ENCODE data around the gene FGF14.

The FGF14 gene

DNA sequence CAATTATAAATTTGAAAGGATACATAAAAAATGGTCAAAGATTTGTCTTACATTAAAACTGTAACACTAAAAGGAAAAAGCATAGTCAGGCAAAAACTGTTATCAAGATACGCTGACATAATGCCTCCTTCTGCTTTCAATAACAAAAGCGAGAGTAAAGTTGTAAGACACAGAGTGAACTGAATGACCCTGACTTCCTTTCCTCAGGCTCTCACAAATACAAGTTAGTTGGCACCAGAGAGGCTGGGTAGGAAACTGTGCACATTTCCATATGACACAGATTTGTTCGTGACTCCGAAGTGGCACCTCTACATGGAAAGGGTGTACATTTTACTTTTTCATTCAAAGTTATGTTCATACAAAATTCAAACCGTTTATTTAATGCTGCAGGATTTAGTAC, 15.4 kb downstream of the FGF14 start:
- no peaks in the 10 kb centered on the region for H3K9me3 Mint-ChIP-seq
- ATAC-seq: no peak
- H3K27ac Mint-ChIP-seq: no peak overlapping the region
- H3K4me1 Mint-ChIP-seq: no peaks in the 10 kb centered on the region
- H3K4me3 Mint-ChIP-seq: no peak overlapping the region
- no peaks in the 10 kb centered on the region for H3K36me3 Mint-ChIP-seq
- no peak for DNase-seq (ENCODE audit: low spot score in 2 of 2)

DNA sequence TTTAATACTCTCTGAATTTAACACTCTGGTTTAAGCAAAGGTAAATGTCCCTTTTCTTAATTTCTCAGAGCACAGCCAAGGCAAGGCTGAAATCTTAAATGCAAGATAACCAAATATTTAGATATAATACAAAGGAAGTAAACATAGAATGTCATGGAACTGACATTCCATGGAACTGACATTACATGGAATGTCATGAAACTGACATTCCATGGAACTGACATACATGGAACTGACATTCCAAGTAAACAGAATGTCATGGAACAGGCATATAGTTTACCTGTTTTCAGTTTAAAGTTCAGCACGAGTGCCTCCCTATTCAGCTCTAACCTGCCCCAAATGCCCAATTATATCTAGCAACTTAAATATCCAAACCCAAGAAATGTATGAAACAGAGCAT, 21.8 kb downstream of the FGF14 start:
- H3K27ac Mint-ChIP-seq: no peak overlapping the region

DNA sequence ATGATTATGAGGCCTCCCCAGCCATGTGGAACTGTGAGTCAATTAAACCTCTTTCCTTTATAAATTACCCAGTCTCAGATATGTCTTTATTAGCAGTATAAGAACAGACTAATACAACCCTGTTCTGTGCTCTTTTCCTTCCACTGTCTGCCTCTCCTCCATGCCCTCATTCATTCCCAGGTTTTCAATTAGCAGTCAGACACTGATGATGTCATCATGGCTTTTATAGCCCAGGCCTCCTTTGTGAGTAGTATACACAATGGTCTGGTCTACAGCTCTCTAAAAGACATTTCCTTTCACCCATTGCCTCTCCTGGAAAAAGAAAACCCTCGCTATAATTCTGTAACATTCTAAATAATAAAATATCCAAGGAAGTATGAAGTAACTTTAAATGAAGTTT, 25.5 kb downstream of the FGF14 start:
- H3K9me3 Mint-ChIP-seq: no peaks in the 10 kb centered on the region
- H3K4me1 Mint-ChIP-seq: no peaks in the 10 kb centered on the region
- DNase-seq (ENCODE audit: low spot score in 2 of 2) (no peak), ATAC-seq (no peak)
- H3K36me3 Mint-ChIP-seq: no peaks in the 10 kb centered on the region
- no peak overlapping the region for H3K4me3 Mint-ChIP-seq
- no peak overlapping the region for H3K27ac Mint-ChIP-seq

More for the DNA sequence above, 21.8 kb downstream of the FGF14 start:
- H3K4me1 Mint-ChIP-seq: no peaks in the 10 kb centered on the region
- DNase-seq (ENCODE audit: low spot score in 2 of 2): no peak
- no peak for ATAC-seq
- no peaks in the 10 kb centered on the region for H3K9me3 Mint-ChIP-seq
- no peaks in the 10 kb centered on the region for H3K36me3 Mint-ChIP-seq
- no peak overlapping the region for H3K4me3 Mint-ChIP-seq

DNA sequence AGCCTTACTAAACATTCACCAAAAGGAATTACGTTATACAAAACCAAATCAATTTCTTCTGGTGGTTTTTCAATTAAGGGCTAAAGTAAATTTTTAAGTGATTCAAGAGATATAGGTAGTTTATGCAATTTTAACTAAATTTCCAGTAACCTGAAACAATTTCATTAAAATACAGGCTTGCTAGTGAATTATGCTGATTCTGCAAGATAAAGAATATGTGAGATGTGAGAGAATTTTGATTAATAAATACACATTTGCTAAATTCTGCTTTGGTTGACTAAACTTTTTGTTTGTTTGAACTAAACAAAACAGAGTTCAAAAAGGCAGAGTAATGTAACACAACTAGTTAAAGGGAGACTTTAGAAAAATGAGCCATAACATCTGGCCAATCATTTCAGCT, 27.1 kb downstream of the FGF14 start:
- DNase-seq (ENCODE audit: low spot score in 2 of 2) (no peak), ATAC-seq (no peak)
- no peaks in the 10 kb centered on the region for H3K4me1 Mint-ChIP-seq
- H3K27ac Mint-ChIP-seq: no peak overlapping the region
- H3K36me3 Mint-ChIP-seq: no peaks in the 10 kb centered on the region
- no peak overlapping the region for H3K4me3 Mint-ChIP-seq
- no peaks in the 10 kb centered on the region for H3K9me3 Mint-ChIP-seq

DNA sequence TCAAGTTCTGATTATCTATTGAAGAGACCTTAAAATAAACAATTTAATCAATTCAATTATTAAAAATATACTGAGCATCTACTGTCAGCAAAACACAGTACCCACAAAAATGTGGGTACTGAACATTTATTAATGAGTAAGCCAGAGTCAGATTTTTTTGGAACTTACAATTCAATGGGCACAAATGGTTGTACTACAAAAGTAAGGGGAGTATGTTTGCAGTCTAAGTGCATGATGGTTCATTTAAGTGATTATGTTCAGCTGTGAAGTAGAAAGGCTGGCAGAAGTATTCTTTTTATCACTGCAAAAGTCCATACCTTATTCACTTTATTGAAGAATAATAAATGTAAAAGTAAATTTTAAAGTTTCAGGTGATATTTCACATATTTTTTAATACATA, 27.6 kb downstream of the FGF14 start:
- no peak for ATAC-seq
- Mint-ChIP-seq H3K9me3 (no peaks in the 10 kb centered on the region), H3K4me3 (no peak overlapping the region), H3K36me3 (no peaks in the 10 kb centered on the region), H3K4me1 (no peaks in the 10 kb centered on the region), H3K27ac (no peak overlapping the region)
- DNase-seq (ENCODE audit: low spot score in 2 of 2): no peak

DNA sequence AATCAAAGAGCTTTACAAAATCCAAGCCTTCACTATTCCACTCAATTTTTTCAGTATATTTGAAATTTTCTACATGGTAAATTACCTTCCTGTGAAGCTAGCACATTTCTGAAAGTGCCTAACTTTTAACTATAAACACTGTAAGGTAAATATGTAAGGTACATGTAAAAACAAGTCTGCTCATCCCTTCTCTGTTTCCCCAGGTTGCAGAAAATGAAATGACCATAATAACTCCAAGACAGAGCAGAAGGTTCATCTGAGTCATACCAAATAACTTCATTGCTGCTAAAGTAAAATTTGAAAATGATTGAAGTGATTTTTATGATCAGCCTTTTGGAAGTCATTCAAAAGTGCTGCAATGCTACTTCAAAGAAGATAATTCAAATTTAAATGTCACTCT, 28.6 kb downstream of the FGF14 start:
- Mint-ChIP-seq H3K36me3 (no peaks in the 10 kb centered on the region), H3K9me3 (no peaks in the 10 kb centered on the region), H3K27ac (no peak overlapping the region), H3K4me1 (no peaks in the 10 kb centered on the region), H3K4me3 (no peak overlapping the region)
- DNase-seq (ENCODE audit: low spot score in 2 of 2) (no peak), ATAC-seq (no peak)

DNA sequence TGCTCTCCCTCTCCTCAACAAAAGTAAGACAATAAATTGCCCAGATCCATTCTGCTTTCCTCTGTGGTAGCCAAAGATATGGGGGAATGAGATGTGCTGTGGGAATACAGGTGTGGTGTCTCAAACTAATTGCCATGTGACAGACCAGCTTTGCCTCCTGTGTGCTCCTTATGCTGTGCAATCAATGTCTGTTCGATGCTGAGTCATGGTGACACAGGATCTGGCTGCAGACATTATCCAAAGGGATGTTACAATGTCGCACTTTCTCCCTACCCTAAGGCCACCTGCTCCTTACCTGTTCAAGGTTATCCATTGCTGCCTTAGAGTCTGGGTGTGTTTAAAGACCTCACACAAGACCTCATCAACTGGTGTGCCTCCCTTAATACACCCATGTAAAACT, 32.5 kb downstream of the FGF14 start:
- Mint-ChIP-seq H3K36me3 (no peaks in the 10 kb centered on the region), H3K27ac (no peak overlapping the region), H3K9me3 (no peaks in the 10 kb centered on the region), H3K4me3 (no peak overlapping the region), H3K4me1 (no peaks in the 10 kb centered on the region)
- no peak for DNase-seq (ENCODE audit: low spot score in 2 of 2)
- ATAC-seq: no peak

DNA sequence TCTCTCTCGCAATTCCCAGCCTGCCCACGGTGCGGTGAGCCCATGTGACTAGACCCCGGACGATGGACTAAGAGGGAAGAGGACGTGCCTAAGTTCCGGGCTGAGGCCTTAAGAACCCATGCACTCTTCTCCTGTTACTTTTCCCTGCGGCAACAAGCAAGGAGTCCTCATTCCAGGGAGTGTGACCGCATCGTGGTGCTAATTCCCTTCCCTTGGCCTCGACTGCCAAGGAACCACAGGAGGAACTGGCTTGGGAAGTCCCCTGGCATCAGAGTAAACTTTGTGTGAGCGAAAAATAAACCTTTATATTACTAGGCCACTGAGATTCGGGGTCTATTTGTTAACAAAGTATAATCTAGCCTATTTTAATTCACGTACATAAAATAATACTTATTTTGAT, 34.0 kb downstream of the FGF14 start:
- H3K36me3 Mint-ChIP-seq: no peaks in the 10 kb centered on the region
- no peak overlapping the region for H3K27ac Mint-ChIP-seq
- no peak overlapping the region for H3K4me3 Mint-ChIP-seq
- ATAC-seq (no peak), DNase-seq (ENCODE audit: low spot score in 2 of 2) (no peak)
- no peaks in the 10 kb centered on the region for H3K4me1 Mint-ChIP-seq
- no peaks in the 10 kb centered on the region for H3K9me3 Mint-ChIP-seq

DNA sequence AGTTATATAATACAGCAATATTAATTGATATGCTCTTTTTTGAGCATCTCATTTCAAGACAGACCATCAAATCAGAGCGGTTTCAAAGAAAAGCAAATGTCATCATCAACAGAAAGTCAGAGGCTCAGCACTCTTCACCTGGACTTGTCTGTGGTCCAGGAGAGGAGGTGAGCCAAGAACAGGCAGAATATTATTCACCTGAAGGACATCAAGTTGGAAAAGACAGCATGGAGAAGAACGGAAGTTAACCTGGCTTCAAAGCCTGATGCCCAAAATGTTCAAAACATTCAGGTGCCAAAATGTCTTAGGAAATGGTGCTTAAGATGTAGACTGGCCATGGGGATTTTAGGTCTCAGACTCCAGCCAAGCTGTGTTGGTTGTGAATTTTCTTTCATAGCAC, 40.7 kb downstream of the FGF14 start:
- ATAC-seq (no peak), DNase-seq (ENCODE audit: low spot score in 2 of 2) (no peak)
- Mint-ChIP-seq H3K36me3 (no peaks in the 10 kb centered on the region), H3K9me3 (no peaks in the 10 kb centered on the region), H3K27ac (no peak overlapping the region), H3K4me3 (no peak overlapping the region), H3K4me1 (no peaks in the 10 kb centered on the region)

DNA sequence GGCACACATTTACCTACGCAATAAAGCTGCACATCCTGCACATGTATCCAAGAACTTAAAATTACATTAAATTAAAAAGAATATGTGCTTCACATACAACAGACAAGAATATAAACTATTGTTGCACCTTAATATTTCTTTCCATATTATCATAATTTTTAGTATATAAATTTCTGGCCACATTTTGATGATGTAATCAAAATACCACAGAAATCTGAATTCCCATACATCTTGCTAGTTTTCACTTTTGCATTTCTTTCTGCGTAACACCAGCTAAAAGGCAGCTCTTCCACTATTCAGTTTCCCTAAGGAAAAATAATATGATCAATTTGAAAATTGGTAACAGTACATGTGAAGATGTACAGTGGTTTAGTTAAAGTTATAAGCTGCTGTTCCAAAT, 42.6 kb downstream of the FGF14 start:
- Mint-ChIP-seq H3K9me3 (no peaks in the 10 kb centered on the region), H3K36me3 (no peaks in the 10 kb centered on the region), H3K4me1 (no peaks in the 10 kb centered on the region), H3K4me3 (no peak overlapping the region), H3K27ac (no peak overlapping the region)
- DNase-seq (ENCODE audit: low spot score in 2 of 2): no peak
- ATAC-seq: no peak

DNA sequence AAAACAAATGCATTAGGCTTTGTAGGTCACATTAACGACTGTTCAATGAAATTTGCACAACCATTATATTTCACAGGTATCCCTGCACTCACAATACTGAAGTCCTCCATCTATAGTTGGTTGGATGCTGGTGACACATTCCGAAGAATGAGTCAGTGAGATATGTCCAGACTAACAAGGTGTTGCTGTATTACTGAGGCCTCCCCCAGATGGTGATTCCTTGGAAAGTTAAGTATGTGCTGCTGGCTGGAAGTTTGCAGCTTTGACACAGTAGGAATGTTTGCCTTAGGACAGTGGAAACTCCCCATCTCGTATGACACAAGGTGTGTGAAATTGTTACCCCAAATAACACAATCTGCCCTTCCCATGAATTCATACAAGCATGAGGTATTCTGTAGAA, 46.6 kb downstream of the FGF14 start:
- H3K36me3 Mint-ChIP-seq: no peaks in the 10 kb centered on the region
- H3K27ac Mint-ChIP-seq: no peak overlapping the region
- DNase-seq (ENCODE audit: low spot score in 2 of 2): no peak
- H3K4me3 Mint-ChIP-seq: no peak overlapping the region
- H3K9me3 Mint-ChIP-seq: no peaks in the 10 kb centered on the region
- H3K4me1 Mint-ChIP-seq: no peaks in the 10 kb centered on the region
- ATAC-seq: no peak

DNA sequence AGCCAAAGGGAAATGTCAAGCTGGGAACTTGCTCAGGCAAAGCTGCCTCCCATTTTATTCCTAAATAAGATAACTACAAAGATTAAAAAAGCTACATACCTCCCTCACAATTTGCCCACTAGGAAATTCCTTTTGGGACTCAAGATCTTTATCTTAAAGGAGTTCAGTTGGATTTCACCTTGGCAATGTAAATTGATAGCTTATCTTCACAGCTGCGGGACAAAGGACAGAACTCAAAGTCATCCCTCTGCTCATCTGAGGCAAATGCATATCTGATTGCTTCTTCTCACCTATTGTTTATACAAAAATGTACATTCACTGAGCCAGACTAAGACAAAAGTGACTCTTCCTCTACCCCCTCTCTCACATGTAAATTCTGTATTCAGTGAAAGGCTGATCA, 47.8 kb downstream of the FGF14 start:
- H3K27ac Mint-ChIP-seq: no peak overlapping the region
- no peak overlapping the region for H3K4me3 Mint-ChIP-seq
- H3K4me1 Mint-ChIP-seq: no peaks in the 10 kb centered on the region
- H3K9me3 Mint-ChIP-seq: no peaks in the 10 kb centered on the region
- DNase-seq (ENCODE audit: low spot score in 2 of 2): no peak
- H3K36me3 Mint-ChIP-seq: no peaks in the 10 kb centered on the region
- no peak for ATAC-seq

DNA sequence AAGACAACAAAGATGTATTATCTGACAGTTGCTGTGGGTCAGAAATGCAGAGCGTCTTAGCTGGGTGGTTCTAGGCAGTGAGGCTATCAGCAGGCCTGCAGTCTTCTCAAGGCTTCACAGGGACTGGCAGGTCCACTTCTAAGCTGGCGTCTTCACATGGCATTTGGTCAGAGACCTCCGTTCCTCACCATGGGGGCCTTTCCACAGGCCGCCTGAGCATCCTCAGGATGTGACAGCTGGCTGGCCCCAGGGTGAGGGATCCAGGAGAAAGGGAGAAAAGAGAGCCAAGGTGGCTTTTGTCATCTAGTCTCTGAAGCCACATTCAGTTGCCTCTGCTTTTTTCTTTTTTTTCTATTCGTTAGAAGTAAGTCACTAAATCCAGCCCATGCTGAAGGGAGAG, 50.3 kb downstream of the FGF14 start:
- H3K4me3 Mint-ChIP-seq: no peak overlapping the region
- no peaks in the 10 kb centered on the region for H3K4me1 Mint-ChIP-seq
- no peak for DNase-seq (ENCODE audit: low spot score in 2 of 2)
- no peak for ATAC-seq
- no peak overlapping the region for H3K27ac Mint-ChIP-seq
- no peaks in the 10 kb centered on the region for H3K9me3 Mint-ChIP-seq
- no peaks in the 10 kb centered on the region for H3K36me3 Mint-ChIP-seq

DNA sequence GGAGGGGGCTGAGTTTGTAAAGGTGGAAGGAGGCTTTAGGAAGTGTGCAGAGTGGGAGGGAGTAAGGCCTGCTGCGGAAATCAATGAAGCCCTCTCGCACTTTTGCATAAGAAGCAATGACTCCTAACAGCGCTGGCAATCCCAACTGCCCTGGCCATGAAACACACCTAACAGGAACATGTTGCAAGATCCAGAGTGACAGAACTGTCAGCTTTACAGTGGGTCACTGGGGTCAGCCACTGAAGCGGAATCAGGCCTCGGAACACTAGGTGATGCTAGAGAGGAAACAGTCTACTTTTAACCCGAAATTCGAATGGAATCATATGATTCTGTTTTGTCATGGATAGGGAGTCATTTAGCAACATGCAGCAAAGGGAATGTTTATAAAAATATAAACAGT, 54.4 kb downstream of the FGF14 start:
- no peak overlapping the region for H3K4me3 Mint-ChIP-seq
- H3K27ac Mint-ChIP-seq: no peak overlapping the region
- no peaks in the 10 kb centered on the region for H3K4me1 Mint-ChIP-seq
- DNase-seq (ENCODE audit: low spot score in 2 of 2) (no peak), ATAC-seq (no peak)
- no peaks in the 10 kb centered on the region for H3K9me3 Mint-ChIP-seq
- no peaks in the 10 kb centered on the region for H3K36me3 Mint-ChIP-seq

DNA sequence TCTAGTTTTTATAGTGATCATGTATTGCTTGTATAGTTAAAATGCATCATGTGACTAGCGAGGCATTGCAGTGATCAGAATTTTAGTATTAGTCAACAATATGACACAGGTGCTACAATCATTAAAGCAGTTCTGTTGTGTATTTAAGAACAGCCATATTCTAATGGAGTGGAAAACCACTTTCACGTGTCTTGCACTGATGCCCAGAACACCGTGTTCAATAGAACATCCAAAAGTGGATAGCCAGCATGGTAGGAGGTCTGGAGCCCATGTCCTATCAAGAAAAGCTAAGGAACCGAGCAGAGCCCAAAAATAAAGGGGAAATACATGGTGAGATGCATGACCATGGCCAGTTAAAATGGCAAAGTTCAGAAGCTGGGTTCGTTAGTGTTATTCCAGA, 55.1 kb downstream of the FGF14 start:
- Mint-ChIP-seq H3K4me3 (no peak overlapping the region), H3K4me1 (no peaks in the 10 kb centered on the region), H3K36me3 (no peaks in the 10 kb centered on the region), H3K9me3 (no peaks in the 10 kb centered on the region), H3K27ac (no peak overlapping the region)
- ATAC-seq (no peak), DNase-seq (ENCODE audit: low spot score in 2 of 2) (no peak)

DNA sequence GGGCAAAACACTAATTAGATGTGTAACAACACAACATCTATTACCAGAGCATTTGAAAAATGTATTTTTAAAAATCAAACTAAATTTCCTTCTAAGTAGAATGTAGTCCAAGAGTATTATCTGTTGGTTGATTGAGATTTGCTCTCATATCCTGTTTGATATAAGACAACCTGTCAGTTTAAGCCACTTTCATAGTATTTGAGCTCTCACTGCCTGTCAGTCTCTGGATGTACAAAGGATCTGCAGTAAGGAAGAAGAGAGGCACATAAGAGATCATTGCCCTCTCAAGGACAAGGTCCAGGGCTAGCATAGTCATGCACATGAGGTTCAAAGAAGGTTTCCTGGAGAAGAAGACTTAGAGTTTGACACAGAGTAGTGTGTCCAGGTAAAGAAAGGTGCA, 57.4 kb downstream of the FGF14 start:
- ATAC-seq (no peak), DNase-seq (ENCODE audit: low spot score in 2 of 2) (no peak)
- Mint-ChIP-seq H3K9me3 (no peaks in the 10 kb centered on the region), H3K27ac (no peak overlapping the region), H3K36me3 (no peaks in the 10 kb centered on the region), H3K4me3 (no peak overlapping the region), H3K4me1 (no peaks in the 10 kb centered on the region)

DNA sequence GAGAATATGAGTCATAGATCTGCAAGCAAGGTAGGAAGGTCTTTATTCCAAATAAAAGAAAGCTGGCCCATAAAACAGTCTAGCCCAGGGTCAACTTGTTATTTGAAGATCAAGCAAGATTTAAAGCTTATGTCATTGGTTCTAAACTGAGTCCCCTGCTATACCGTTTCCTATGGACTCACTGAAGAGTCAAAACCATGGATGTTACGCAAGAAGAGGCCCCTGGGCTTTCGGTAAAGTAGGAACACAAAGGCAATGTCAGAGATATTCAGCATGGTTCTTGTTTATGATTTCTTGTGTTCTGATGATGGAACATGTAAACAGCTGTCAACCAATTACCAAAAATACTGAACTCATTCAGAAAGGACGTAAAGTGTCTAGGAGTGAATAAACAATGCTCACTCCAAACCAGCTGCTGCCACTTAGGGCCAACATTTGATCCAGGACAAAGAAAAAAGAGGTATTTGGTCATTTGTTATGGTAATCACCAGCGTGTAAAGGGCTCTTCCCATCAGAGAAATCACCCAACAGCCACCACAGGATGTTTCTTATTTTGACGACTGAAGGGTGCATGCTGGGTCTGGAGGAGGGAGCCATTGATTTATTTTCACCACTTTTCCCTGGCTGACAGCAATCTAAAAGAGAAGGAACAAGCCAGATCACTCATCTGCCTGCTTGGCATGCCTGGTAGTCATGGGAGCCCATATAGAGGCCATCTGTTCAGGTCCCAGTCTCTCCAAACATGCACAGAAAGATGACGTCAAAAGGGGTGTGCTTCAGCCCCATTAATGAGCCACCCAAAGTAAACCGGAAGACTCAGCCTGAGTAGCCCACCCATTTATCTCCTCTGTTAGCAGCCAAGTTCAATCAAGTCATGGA, 68.3 kb downstream of the FGF14 start:
- no peaks in the 10 kb centered on the region for H3K4me1 Mint-ChIP-seq
- ATAC-seq: no peak

More for the DNA sequence above, 68.3 kb downstream of the FGF14 start:
- no peak overlapping the region for H3K27ac Mint-ChIP-seq
- no peak for DNase-seq (ENCODE audit: low spot score in 2 of 2)
- H3K9me3 Mint-ChIP-seq: no peaks in the 10 kb centered on the region
- H3K4me3 Mint-ChIP-seq: no peak overlapping the region
- H3K36me3 Mint-ChIP-seq: no peaks in the 10 kb centered on the region

All from stimulated activated effector memory CD8-positive, alpha-beta T cell treated with anti-CD3 and anti-CD28 coated beads, Interleukin-12 subunit alpha, Interleukin-12 subunit beta, amount 100 ng/mL, for 72 hours (primary cell).